H9 (cell line): ENCODE data around the gene GFER. TPM values are rescaled to one million over a fixed set of nuclear protein-coding genes. Genes with fewer than 3 reads are reported as not detected.

Experiments
- DNase-seq: peaks from one replicate; pipeline ENCODE4 v3.0.0-alpha.2; 2017
- H2AFZ ChIP-seq: one replicate; pipeline ENCODE4 v1.6.1; 2013; ENCODE audit warnings: mild to moderate bottlenecking, low read length, control low read depth, moderate library complexity
- H2AK5ac ChIP-seq: 2 replicates; pipeline ENCODE4 v1.6.1; 2013; ENCODE audit warnings: low read length, control low read depth, mixed read lengths; ENCODE audit not compliant: insufficient read length
- H2BK120ac ChIP-seq: one replicate; pipeline ENCODE4 v1.6.1; 2013; ENCODE audit warnings: low read depth, mild to moderate bottlenecking, low read length, control low read depth, inconsistent platforms; ENCODE audit not compliant: poor library complexity, severe bottlenecking
- H2BK12ac ChIP-seq: 2 replicates; pipeline ENCODE4 v1.6.1; 2013; ENCODE audit warnings: low read length, control low read depth, mixed read lengths, low read depth; ENCODE audit not compliant: insufficient read length
- H2BK15ac ChIP-seq: 2 replicates; pipeline ENCODE4 v1.6.1; 2013; ENCODE audit warnings: low read depth, low read length, control low read depth
- H2BK20ac ChIP-seq: one replicate; pipeline ENCODE4 v1.6.1; 2013; ENCODE audit warnings: low read depth, mild to moderate bottlenecking, low read length, control low read depth, inconsistent platforms; ENCODE audit not compliant: poor library complexity, severe bottlenecking
- H2BK5ac ChIP-seq: 2 replicates; pipeline ENCODE4 v1.6.1; 2013; ENCODE audit warnings: low read length, control low read depth, mixed read lengths; ENCODE audit not compliant: insufficient read length
- H3K14ac ChIP-seq: 2 replicates; pipeline ENCODE4 v1.6.1; 2013; ENCODE audit warnings: low read length, control low read depth; ENCODE audit not compliant: insufficient read depth
- H3K18ac ChIP-seq: 2 replicates; pipeline ENCODE4 v1.6.1; 2013; ENCODE audit warnings: low read depth, mild to moderate bottlenecking, mixed read lengths, low read length, control low read depth; ENCODE audit not compliant: insufficient read length
- H3K23ac ChIP-seq: 2 replicates; pipeline ENCODE4 v1.6.1; 2013; ENCODE audit warnings: low read length, control low read depth, mixed read lengths, low read depth; ENCODE audit not compliant: insufficient read length
- H3K23me2 ChIP-seq: 2 replicates; pipeline ENCODE4 v1.6.1; 2013; ENCODE audit warnings: low read depth, mild to moderate bottlenecking, mixed read lengths, low read length, control low read depth; ENCODE audit not compliant: insufficient read length, poor library complexity, severe bottlenecking
- H3K27ac ChIP-seq: 2 replicates; pipeline ENCODE4 v1.5.1; 2013; ENCODE audit warnings: low read length, control low read depth, mixed read lengths, low read depth; ENCODE audit not compliant: insufficient read length
- H3K27me3 ChIP-seq: 2 replicates; pipeline ENCODE4 v1.6.1; 2013; ENCODE audit warnings: low read length, control low read depth, inconsistent platforms; ENCODE audit not compliant: insufficient read depth
- H3K4ac ChIP-seq: 2 replicates; pipeline ENCODE4 v1.6.1; 2013; ENCODE audit warnings: low read depth, mild to moderate bottlenecking, control low read depth, inconsistent platforms, low read length, moderate library complexity
- H3K4me1 ChIP-seq: 2 replicates; pipeline ENCODE4 v1.6.1; 2013; ENCODE audit warnings: low read length, control low read depth, inconsistent platforms; ENCODE audit not compliant: insufficient read depth
- H3K4me2 ChIP-seq: 2 replicates; pipeline ENCODE4 v1.6.1; 2013; ENCODE audit warnings: low read length, control low read depth, mixed read lengths; ENCODE audit not compliant: insufficient read length, insufficient read depth
- H3K56ac ChIP-seq: 2 replicates; pipeline ENCODE4 v1.6.1; 2013; ENCODE audit warnings: low read depth, mild to moderate bottlenecking, mixed read lengths, low read length, control low read depth; ENCODE audit not compliant: insufficient read length
- H3K79me1 ChIP-seq: 2 replicates; pipeline ENCODE4 v1.6.1; 2013; ENCODE audit warnings: low read depth, mild to moderate bottlenecking, moderate library complexity, low read length, control low read depth, inconsistent platforms; ENCODE audit not compliant: insufficient read depth, poor library complexity, severe bottlenecking
- H3K79me2 ChIP-seq: 2 replicates; pipeline ENCODE4 v1.6.1; 2013; ENCODE audit warnings: low read length, control low read depth, inconsistent platforms; ENCODE audit not compliant: insufficient read depth
- H3K9ac ChIP-seq: 2 replicates; pipeline ENCODE4 v1.6.1; 2013; ENCODE audit warnings: low read length, control low read depth, mixed read lengths; ENCODE audit not compliant: insufficient read length; ENCODE audit errors: extremely low read depth
- H3K9me3 ChIP-seq: one replicate; pipeline ENCODE4 v1.6.1; 2013; ENCODE audit warnings: low read depth, low read length, inconsistent platforms; ENCODE audit not compliant: control insufficient read depth
- H3T11ph ChIP-seq: one replicate; pipeline ENCODE4 v1.6.1; 2013; ENCODE audit warnings: mild to moderate bottlenecking, low read length, control low read depth, inconsistent platforms
- H4K20me1 ChIP-seq: one replicate; pipeline ENCODE4 v1.6.1; 2013; ENCODE audit not compliant: control insufficient read depth, insufficient read length, insufficient read depth
- H4K5ac ChIP-seq: 2 replicates; pipeline ENCODE4 v1.6.1; 2013; ENCODE audit warnings: low read depth, mild to moderate bottlenecking, mixed read lengths, low read length, control low read depth; ENCODE audit not compliant: insufficient read length
- H4K8ac ChIP-seq: replicated peaks from 2 replicates; pipeline ENCODE4 v1.6.1; 2013; ENCODE audit warnings: low read length, control low read depth, mixed read lengths, low read depth; ENCODE audit not compliant: insufficient read length
- H4K91ac ChIP-seq: 2 replicates; pipeline ENCODE4 v1.6.1; 2013; ENCODE audit warnings: low read depth, mild to moderate bottlenecking, moderate library complexity, mixed read lengths, low read length, control low read depth; ENCODE audit not compliant: insufficient read length
- H3K27ac Mint-ChIP-seq, 3 experiments: 2 replicates in 2 of 3; 3 replicates in 1 of 3; pipeline ENCODE4 v1.8.0; 2020 to 2021; ENCODE audit warnings: mixed read lengths in 3 of 3, mild to moderate bottlenecking in 1 of 3, moderate library complexity in 1 of 3
- H3K27me3 Mint-ChIP-seq: 2 replicates; pipeline ENCODE4 v1.8.0; 2021; ENCODE audit warnings: low read depth, mild to moderate bottlenecking, moderate library complexity, mixed read lengths
- H3K36me3 Mint-ChIP-seq, 3 experiments: 2 replicates in 2 of 3; 3 replicates in 1 of 3; pipeline ENCODE4 v1.8.0; 2020 to 2021; ENCODE audit warnings: low read depth in 3 of 3, mixed read lengths in 3 of 3; ENCODE audit not compliant: insufficient read depth in 1 of 3
- H3K4me1 Mint-ChIP-seq, 2 experiments: 2 replicates each; pipeline ENCODE4 v1.8.0; 2020; ENCODE audit warnings: mixed read lengths in 2 of 2
- H3K4me3 Mint-ChIP-seq, 2 experiments: 2 replicates in 1 of 2; 3 replicates in 1 of 2; pipeline ENCODE4 v1.8.0; 2020 to 2021; ENCODE audit warnings: mild to moderate bottlenecking in 2 of 2, mixed read lengths in 2 of 2, moderate library complexity in 1 of 2
- H3K9me3 Mint-ChIP-seq, 2 experiments: 2 replicates in 1 of 2; 3 replicates in 1 of 2; pipeline ENCODE4 v1.8.0; 2020; ENCODE audit warnings: mild to moderate bottlenecking in 2 of 2, mixed read lengths in 2 of 2, moderate library complexity in 1 of 2
- WGBS: extraction: QIAGEN DNeasy Blood & Tissue Kit; methylation state at CpG from one replicate; pipeline ENCODE4 v1.1.7; 2013; ENCODE audit warnings: missing lambda C conversion rate, low lambda C conversion rate, mixed read lengths; ENCODE audit not compliant: insufficient read length; ENCODE audit errors: extremely low coverage; 5-methylcytosine and 5-hydroxymethylcytosine counted together
- total RNA-seq: library from RNA; stranded (reverse); gene quantifications from 2 replicates; pipeline ENCODE4 v1.2.1, GENCODE V29; 2021
- TF ChIP-seq, protein P1 (sequence below): fragments of 200-600 bp; sonication (generic); conservative IDR thresholded peaks from 3 replicates; pipeline ENCODE4 v1.8.0; 2021; ENCODE audit warnings: antibody characterized with exemption, mild to moderate bottlenecking

The GFER gene
- total RNA-seq, 1 experiment from 2014 or later, result 49.1 TPM

DNA sequence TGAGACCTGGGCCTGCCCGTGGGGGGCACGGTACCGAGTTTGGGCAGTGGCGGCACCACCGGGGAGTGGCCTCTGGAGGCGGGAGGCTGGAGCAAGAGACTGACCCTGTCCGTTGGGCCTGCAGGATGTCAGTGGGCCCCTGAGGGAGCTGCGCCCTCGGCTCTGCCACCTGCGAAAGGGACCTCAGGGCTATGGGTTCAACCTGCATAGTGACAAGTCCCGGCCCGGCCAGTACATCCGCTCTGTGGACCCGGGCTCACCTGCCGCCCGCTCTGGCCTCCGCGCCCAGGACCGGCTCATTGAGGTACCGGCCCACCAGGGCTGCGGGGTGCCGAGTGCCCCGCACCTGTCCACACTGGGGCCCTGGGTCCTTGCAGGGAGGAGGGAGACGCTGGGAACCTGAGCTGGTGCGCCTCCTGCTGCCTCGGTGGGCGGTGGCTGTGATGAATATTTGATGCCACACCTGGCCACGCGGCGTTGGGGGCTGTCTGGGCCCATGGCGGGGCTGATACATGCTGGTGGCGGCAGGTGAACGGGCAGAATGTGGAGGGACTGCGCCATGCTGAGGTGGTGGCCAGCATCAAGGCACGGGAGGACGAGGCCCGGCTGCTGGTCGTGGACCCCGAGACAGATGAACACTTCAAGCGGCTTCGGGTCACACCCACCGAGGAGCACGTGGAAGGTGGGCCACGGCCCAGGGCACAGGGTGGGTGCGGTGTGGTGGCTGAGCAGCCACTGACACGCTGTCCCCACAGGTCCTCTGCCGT is 52.4 kb downstream of the GFER start:
- H4K5ac ChIP-seq, result no peak overlapping the region
- H3K4me2 ChIP-seq, result no peak overlapping the region
- no peak overlapping the region for H4K91ac ChIP-seq
- no peak overlapping the region for H2BK120ac ChIP-seq
- Mint-ChIP-seq H3K27ac (0 out of 7 replicates have a peak overlapping the region, but pooled peaks of 1 of the 3 experiments have one; percentile 35), H3K4me1 (peaks cover 7 to 9% of the 10 kb centered on the region in 2 experiments), H3K9me3 (no peaks in the 10 kb centered on the region), H3K36me3 (no peaks in the 10 kb centered on the region; a peak in 2 of 7 replicates), H3K27me3 (no peaks in the 10 kb centered on the region), H3K4me3 (no peak overlapping the region)
- no peaks in the 10 kb centered on the region for H3K79me2 ChIP-seq
- H3T11ph ChIP-seq, result no peak overlapping the region
- DNase-seq, result no peak
- no peak overlapping the region for H2BK5ac ChIP-seq
- no peaks in the 10 kb centered on the region for H3K4me1 ChIP-seq
- H3K23ac ChIP-seq, result no peak overlapping the region
- H2AK5ac ChIP-seq, result no peak overlapping the region
- no peaks in the 10 kb centered on the region for H4K20me1 ChIP-seq
- H3K27me3 ChIP-seq, result no peaks in the 10 kb centered on the region
- no CpG with 5 or more reads among the region's 47 CpGs for whole genome bisulfite sequencing
- H2BK12ac ChIP-seq, result no peak overlapping the region
- H3K18ac ChIP-seq, result no peak overlapping the region
- H3K14ac ChIP-seq, result no peak overlapping the region
- H2AFZ ChIP-seq, result no peak overlapping the region
- H3K9me3 ChIP-seq, result no peaks in the 10 kb centered on the region
- no peaks in the 10 kb centered on the region for H3K23me2 ChIP-seq
- no peak overlapping the region for H2BK15ac ChIP-seq
- no peak overlapping the region for H3K27ac ChIP-seq
- H3K9ac ChIP-seq, result no peak overlapping the region
- no peak overlapping the region for H2BK20ac ChIP-seq
- no peak overlapping the region for H4K8ac ChIP-seq
- no peaks in the 10 kb centered on the region for H3K79me1 ChIP-seq
- H3K4ac ChIP-seq, result no peak overlapping the region
- TF ChIP-seq, protein P1, sequence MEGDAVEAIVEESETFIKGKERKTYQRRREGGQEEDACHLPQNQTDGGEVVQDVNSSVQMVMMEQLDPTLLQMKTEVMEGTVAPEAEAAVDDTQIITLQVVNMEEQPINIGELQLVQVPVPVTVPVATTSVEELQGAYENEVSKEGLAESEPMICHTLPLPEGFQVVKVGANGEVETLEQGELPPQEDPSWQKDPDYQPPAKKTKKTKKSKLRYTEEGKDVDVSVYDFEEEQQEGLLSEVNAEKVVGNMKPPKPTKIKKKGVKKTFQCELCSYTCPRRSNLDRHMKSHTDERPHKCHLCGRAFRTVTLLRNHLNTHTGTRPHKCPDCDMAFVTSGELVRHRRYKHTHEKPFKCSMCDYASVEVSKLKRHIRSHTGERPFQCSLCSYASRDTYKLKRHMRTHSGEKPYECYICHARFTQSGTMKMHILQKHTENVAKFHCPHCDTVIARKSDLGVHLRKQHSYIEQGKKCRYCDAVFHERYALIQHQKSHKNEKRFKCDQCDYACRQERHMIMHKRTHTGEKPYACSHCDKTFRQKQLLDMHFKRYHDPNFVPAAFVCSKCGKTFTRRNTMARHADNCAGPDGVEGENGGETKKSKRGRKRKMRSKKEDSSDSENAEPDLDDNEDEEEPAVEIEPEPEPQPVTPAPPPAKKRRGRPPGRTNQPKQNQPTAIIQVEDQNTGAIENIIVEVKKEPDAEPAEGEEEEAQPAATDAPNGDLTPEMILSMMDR, result no peak
- H3K56ac ChIP-seq, result no peak overlapping the region
